DOHH2 (cell line): ENCODE measurements around the gene FRY.

Experiments
- H3F3A ChIP-seq: fragments of 200-600 bp; sonication (generic), shearing (Covaris generic); 2 replicates; pipeline ENCODE4 v1.6.0; 2016; ENCODE audit warnings: antibody characterized with exemption, mild to moderate bottlenecking; ENCODE audit not compliant: control insufficient read depth, insufficient read depth
- H3K27ac ChIP-seq: fragments of 200-600 bp; sonication (generic); 2 replicates; pipeline ENCODE4 v1.5.1; 2014; ENCODE audit warnings: low read depth, mild to moderate bottlenecking, low read length, moderate library complexity
- H3K27me3 ChIP-seq: fragments of 200-600 bp; sonication (generic); 2 replicates; pipeline ENCODE4 v1.6.1; 2014; ENCODE audit warnings: mild to moderate bottlenecking, low read length, mixed read lengths; ENCODE audit not compliant: control insufficient read depth
- H3K36me3 ChIP-seq: fragments of 200-600 bp; sonication (generic); 2 replicates; pipeline ENCODE4 v1.6.1; 2014; ENCODE audit warnings: mild to moderate bottlenecking, low read length, moderate library complexity, mixed read lengths; ENCODE audit not compliant: control insufficient read depth
- H3K4me1 ChIP-seq: fragments of 200-600 bp; sonication (generic); 2 replicates; pipeline ENCODE4 v1.6.1; 2014; ENCODE audit warnings: mild to moderate bottlenecking, low read length, mixed read lengths; ENCODE audit not compliant: control insufficient read depth
- H3K4me2 ChIP-seq: fragments of 200-600 bp; sonication (generic); 2 replicates; pipeline ENCODE4 v1.6.0; 2014; ENCODE audit warnings: mild to moderate bottlenecking, low read length, moderate library complexity
- H3K4me3 ChIP-seq: fragments of 200-600 bp; sonication (generic); 2 replicates; pipeline ENCODE4 v1.5.1; 2014; ENCODE audit warnings: mild to moderate bottlenecking, low read length, mixed read lengths
- H3K79me2 ChIP-seq: fragments of 200-600 bp; sonication (generic); 2 replicates; pipeline ENCODE4 v1.6.1; 2014; ENCODE audit warnings: mild to moderate bottlenecking, low read length, mixed read lengths; ENCODE audit not compliant: control insufficient read depth
- H3K9me2 ChIP-seq: fragments of 200-600 bp; sonication (generic); replicated peaks from 2 replicates; pipeline ENCODE4 v1.6.1; 2014; ENCODE audit warnings: mild to moderate bottlenecking, low read length, mixed read lengths; ENCODE audit not compliant: control insufficient read depth
- H3K9me3 ChIP-seq: fragments of 200-600 bp; sonication (generic); 2 replicates; pipeline ENCODE4 v1.6.1; 2014; ENCODE audit warnings: antibody characterized with exemption, low read length, mixed read lengths; ENCODE audit not compliant: control insufficient read depth, insufficient read depth
- H4K20me1 ChIP-seq: fragments of 200-600 bp; sonication (generic); 2 replicates; pipeline ENCODE4 v1.6.0; 2014; ENCODE audit warnings: low read depth, mild to moderate bottlenecking, antibody characterized with exemption, low read length, moderate library complexity; ENCODE audit not compliant: control insufficient read depth, insufficient read depth
- EZH2phosphoT487 ChIP-seq: fragments of 200-600 bp; sonication (generic); IDR thresholded peaks from 2 replicates; pipeline ENCODE4 v1.6.1; 2017; ENCODE audit warnings: borderline replicate concordance, mild to moderate bottlenecking, antibody characterized with exemption, low read length, moderate library complexity, mixed read lengths
- TF ChIP-seq, protein P1 (sequence below): fragments of 200-600 bp; sonication (generic); IDR thresholded peaks from one replicate; pipeline ENCODE4 v1.5.1; 2014; ENCODE audit warnings: antibody characterized with exemption, mild to moderate bottlenecking, low read depth, low read length; ENCODE audit not compliant: poor library complexity, severe bottlenecking

Gene FRY

DNA sequence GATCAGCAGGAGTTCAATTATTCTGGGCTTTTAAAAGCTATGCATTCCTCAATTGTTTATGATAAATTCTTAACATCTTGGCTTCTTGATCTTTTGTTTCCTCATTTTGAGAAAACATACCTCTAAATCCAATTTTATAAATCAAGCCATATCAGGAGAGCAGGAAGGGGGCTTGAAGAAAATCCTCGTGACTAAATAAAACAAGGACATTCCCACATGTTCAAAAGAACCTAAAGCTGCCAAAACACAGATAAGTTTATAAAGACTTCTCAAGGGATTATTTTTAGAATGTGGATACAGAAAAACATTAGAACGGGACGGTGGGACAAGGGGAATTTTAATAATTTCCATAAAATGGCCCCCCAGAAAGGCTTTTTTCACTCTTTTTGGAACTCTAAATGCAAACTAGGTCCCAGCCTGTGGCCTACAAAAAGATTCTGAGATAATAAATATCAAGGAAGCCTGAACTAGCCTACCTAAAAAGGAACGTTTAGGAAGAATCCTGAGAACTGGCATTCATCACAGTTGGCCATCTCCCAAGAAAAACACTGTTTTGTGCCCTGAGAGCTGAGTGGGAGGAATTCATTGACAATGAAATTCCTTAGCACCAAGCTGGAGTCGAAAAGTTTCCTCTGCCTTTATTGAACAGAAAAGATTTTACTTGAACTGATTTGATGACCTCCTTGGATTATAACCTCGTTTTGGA, 253.5 kb downstream of the FRY start:
- Histone ChIP-seq H3K9me2 (no peaks in the 10 kb centered on the region), H3K79me2 (no peaks in the 10 kb centered on the region), H3F3A (no peaks in the 10 kb centered on the region), H3K4me3 (no peak overlapping the region), H3K27ac (no peak overlapping the region), H3K9me3 (no peaks in the 10 kb centered on the region), H3K4me1 (no peaks in the 10 kb centered on the region), H3K36me3 (peaks cover 24% of the 10 kb centered on the region), H3K4me2 (no peak overlapping the region), H3K27me3 (no peaks in the 10 kb centered on the region), H4K20me1 (no peaks in the 10 kb centered on the region)
- TF ChIP-seq EZH2phosphoT487 = no peak
- TF ChIP-seq, protein P1, sequence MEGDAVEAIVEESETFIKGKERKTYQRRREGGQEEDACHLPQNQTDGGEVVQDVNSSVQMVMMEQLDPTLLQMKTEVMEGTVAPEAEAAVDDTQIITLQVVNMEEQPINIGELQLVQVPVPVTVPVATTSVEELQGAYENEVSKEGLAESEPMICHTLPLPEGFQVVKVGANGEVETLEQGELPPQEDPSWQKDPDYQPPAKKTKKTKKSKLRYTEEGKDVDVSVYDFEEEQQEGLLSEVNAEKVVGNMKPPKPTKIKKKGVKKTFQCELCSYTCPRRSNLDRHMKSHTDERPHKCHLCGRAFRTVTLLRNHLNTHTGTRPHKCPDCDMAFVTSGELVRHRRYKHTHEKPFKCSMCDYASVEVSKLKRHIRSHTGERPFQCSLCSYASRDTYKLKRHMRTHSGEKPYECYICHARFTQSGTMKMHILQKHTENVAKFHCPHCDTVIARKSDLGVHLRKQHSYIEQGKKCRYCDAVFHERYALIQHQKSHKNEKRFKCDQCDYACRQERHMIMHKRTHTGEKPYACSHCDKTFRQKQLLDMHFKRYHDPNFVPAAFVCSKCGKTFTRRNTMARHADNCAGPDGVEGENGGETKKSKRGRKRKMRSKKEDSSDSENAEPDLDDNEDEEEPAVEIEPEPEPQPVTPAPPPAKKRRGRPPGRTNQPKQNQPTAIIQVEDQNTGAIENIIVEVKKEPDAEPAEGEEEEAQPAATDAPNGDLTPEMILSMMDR = no peak

DNA sequence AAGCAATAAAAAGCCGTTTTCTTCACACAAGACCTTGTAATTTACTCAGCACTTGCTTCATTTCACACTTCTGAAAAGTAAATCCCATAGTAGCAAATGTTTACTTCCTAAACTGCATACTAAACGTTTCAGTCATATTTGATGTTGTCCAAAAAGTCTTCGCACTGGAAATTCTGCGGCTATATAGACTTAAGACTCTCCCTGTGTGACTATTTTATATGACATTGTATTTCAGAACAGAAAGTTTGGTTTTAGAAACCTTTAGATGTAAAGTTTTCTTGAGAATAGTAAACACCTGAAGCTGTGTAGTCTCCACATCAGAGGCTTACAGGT, 254.0 kb downstream of the FRY start:
- H3K27ac ChIP-seq = no peak overlapping the region
- no peaks in the 10 kb centered on the region for H3K27me3 ChIP-seq
- H3K36me3 ChIP-seq = peaks cover 19% of the 10 kb centered on the region
- H3K9me2 ChIP-seq = no peaks in the 10 kb centered on the region
- H3K4me1 ChIP-seq = no peaks in the 10 kb centered on the region
- H4K20me1 ChIP-seq = no peaks in the 10 kb centered on the region
- no peaks in the 10 kb centered on the region for H3K9me3 ChIP-seq
- H3K79me2 ChIP-seq = no peaks in the 10 kb centered on the region
- no peaks in the 10 kb centered on the region for H3F3A ChIP-seq
- H3K4me3 ChIP-seq = no peak overlapping the region
- no peak overlapping the region for H3K4me2 ChIP-seq
- TF ChIP-seq, protein P1 = no peak
- TF ChIP-seq EZH2phosphoT487 = no peak

DNA sequence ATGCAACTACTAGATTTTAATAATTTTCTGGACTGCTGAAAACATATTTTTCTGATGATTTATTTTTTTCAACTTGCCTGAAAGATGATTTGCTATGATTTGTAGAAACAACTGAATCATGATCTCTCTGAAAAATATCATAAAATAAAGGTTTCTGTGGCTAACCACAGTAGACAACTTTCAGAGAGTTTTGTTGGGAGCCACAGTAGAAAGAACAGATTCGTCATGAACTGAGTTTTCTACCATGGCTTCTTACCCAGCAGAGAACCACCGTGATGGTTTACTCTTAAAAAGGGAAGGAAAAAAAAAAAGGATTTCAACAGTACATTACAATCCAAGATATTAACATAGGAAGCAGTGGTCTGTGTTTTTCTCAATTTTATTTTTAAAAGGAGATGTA, 265.6 kb downstream of the FRY start:
- no peaks in the 10 kb centered on the region for H4K20me1 ChIP-seq
- H3K4me2 ChIP-seq = no peak overlapping the region
- H3K9me2 ChIP-seq = no peaks in the 10 kb centered on the region
- no peak overlapping the region for H3K4me3 ChIP-seq
- H3K27ac ChIP-seq = no peak overlapping the region
- peaks cover 5% of the 10 kb centered on the region; the same call in 1 of the 2 replicates for H3K36me3 ChIP-seq
- no peaks in the 10 kb centered on the region; the same call in 1 of the 2 replicates for H3K27me3 ChIP-seq
- H3F3A ChIP-seq = no peaks in the 10 kb centered on the region
- no peaks in the 10 kb centered on the region for H3K4me1 ChIP-seq
- H3K79me2 ChIP-seq = no peaks in the 10 kb centered on the region
- no peaks in the 10 kb centered on the region for H3K9me3 ChIP-seq
- no peak for TF ChIP-seq EZH2phosphoT487
- TF ChIP-seq, protein P1 = no peak
